Activated CD4-positive, CD25-positive, alpha-beta regulatory T cell treated with anti-CD3 and anti-CD28 coated beads, Interleukin-2, amount 50 U/mL, for 72 hours (primary cell): ENCODE results near the gene OR2A25.
"Not testable (repeated sequence)": the region's sequence is repeated elsewhere in the genome, so short reads cannot be mapped to it uniquely, and the experiment has no call there.

Experiments
- DNase-seq: peaks from one replicate; pipeline ENCODE4 v3.0.0; 2021

Gene OR2A25, protein sequence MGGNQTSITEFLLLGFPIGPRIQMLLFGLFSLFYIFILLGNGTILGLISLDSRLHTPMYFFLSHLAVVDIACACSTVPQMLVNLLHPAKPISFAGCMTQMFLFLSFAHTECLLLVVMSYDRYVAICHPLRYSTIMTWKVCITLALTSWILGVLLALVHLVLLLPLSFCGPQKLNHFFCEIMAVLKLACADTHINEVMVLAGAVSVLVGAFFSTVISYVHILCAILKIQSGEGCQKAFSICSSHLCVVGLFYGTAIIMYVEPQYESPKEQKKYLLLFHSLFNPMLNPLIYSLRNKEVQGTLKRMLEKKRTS

GRCh38 chr7:144069511-144069910 lies at the start of gene OR2A25:
TSS of gene OR2A25 (plus strand) at chr7:144069811. CDS start at chr7:144074220, 4,409 bp downstream.
- DNase-seq, result no peak

DNA sequence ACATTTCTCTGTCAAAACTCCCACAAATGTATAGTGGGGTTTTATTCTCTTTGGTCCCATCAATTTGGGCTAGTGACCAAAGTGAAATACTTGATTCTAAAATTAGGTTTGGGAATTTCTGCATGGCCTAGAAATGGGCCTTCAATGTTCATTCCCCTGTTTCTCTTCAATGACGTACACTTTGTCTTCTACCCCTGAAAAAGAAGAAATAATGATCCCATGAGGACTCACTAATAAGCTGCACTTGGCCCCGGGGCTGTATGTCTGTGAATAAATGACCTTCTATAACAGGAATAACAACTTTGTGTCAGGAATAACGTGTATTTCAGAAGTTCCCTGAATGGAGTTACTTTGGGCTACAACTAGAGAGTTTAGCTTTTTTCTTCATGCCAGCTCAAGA lies 49.3 kb upstream of the OR2A25 start:
- DNase-seq, result no peak

GRCh38 chr7:144022169-144022568 lies 47.4 kb upstream of the OR2A25 start:
- no peak for DNase-seq

GRCh38 chr7:144023171-144023827 lies 46.3 kb upstream of the OR2A25 start:
- no peak for DNase-seq

DNA sequence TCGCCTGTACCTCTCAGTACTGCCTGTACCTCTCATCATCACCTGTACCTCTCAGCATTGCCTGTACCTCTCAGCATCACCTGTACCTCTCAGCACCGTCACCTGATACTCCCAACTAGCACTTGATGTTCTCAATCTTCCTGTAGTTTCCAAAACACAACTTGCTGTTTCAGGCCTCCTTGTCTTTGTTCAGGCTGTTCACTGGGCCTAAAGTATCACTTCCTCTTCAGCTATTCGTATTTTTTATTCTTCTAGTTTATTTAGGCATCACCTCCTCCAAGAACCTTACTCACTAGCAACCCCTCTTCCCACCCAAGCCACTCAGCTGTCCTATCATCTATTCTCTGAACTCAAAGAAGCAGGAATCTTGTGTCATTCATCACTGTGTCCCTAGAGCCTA lies 45.4 kb upstream of the OR2A25 start:
- no peak for DNase-seq

GRCh38 chr7:144026203-144026883 lies 43.3 kb upstream of the OR2A25 start:
- no peak for DNase-seq

DNA sequence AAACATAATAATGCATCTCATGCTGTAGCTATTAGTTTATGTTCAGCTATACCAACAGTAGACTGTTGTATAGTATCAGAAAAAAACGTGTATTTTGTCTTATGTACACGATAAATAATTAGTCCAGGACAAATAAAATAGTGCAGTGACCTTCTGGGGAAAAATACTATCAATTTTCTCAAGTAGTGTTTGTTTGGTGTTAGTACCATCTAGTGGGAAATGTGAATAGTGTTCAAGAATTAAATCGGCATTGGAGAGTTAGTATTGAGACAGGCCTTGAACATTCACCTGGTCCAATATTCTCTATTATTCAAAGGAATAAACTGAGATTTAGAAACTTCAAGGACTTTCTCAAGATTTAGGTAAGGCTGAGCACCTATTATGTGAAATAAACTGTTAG lies 42.5 kb upstream of the OR2A25 start:
- DNase-seq, result no peak

- no peak for DNase-seq
Measured at GRCh38 chr7:144027974-144028373, 41.6 kb upstream of the OR2A25 start.

DNA sequence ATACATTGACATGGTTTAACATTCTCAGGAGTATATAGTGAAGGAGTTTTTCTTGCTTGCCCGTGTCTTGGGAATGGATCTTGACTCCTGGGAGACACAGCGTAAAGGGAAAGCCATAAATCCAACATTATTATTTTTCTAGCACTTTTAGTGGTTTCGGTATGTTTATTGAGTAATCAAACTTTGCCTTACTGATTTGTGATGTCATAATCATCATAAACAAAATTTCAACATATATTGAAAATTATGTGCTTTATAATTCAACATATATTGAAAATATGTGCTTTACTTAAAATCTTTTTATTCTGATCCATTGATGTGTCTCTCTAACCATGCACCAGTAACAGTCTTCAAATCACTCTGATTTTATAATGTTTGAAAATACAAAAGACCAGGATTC lies 41.1 kb upstream of the OR2A25 start:
- DNase-seq, result no peak

DNA sequence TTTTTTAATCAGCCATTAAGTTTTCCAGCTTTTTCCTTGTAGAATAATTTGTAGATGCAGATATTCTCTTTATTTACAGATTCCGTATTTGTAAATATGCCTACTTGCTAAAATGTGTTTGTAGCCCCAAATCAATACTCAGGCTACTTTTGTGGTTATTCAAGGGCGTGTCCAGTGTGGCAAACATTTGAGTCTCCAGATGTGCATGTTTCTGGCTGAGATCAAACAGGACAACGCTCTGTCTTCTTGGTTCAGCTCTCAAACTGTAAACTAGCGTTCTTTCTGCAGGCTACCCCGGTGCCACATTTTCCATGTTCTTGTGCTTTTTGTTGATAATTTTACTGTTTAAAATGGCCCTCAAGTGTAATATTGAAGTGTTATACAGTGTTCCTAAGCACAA lies 37.1 kb upstream of the OR2A25 start:
- no peak for DNase-seq

GRCh38 chr7:144032985-144033709 lies 36.5 kb upstream of the OR2A25 start:
- no peak for DNase-seq

GRCh38 chr7:144035385-144035784 lies 34.2 kb upstream of the OR2A25 start:
- DNase-seq, result no peak

DNA sequence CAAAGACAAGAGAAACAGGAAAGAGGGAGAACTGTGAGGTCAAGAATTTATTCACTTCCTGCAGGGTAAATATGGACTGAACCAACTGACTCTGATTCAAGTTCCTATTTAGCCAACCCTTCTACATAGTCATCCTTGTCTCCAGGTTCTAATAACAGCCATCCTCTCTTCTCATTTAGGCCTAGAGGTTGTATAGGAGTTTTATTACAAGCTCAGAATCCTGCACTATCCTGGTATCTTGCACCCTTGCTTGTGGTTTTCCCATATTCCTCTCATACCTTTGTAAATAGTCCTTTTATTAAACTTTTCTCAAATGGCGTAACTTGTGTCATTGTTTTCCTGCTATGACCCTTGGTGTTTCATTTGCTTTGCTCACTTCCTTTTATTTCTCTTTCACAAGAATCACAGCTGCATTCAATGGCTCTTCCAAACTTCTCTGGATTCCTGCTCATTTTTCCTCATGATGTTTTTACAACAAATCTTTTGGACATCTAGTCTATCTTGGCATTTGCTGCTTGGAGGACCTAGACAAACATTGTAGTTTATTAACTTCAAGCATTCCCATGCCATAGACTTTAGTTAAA lies 33.2 kb upstream of the OR2A25 start:
- no peak for DNase-seq

DNA sequence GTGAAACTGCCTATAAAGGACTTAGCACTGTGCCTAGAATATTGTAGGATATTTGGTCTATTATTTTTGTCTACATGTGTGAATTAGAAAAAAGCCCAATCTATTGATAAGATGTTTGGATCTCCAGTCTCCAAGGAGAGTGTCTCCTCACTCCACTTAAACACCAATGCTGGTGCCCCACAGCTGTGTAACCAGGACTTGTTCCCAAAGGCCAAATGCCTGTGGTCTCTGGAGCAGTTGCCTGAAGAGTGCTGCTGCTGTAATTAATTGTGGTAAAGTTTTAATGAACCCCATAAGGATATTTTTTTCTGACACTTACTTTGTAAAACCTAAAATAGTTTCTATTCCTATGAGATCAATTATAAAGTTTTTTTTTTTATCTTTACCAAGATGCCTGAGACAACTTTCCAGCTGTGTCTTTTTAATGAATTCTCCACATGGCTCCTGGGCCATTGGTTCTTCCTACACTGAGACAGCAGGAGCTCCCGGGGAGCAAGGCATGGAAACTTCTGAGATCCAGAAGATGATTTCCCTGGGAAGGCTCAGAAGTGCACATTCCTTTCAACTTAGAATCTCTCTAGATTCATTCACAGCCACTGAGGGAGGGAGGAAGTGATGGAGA lies 32.1 kb upstream of the OR2A25 start:
- no peak for DNase-seq

GRCh38 chr7:144038887-144039286 lies 30.7 kb upstream of the OR2A25 start:
- DNase-seq, result no peak

GRCh38 chr7:144048648-144049047 lies 21.0 kb upstream of the OR2A25 start, which contains the start of gene OR2A5:
TSS of gene OR2A5 (plus strand) at chr7:144048948. CDS start at chr7:144050402, 1,454 bp downstream.
- DNase-seq, result no peak

DNA sequence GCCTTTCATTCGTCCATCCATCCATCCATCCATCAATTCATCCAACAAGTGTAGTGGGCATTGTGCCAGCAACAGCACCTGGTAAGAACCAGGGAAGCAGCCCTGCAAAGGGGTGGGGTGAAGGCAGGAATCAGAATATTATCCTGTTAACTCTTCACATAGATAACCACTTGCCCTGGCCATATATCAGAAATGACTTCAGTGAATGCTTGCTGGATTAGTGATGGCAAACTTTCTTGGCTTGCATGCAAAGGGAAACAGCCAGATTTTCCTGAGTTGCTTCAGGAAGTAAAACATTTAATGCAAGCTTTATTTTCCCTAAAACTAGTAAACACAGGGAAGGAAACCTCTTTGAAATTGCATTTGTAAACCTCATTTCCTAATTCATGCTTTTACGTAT lies 20.1 kb upstream of the OR2A25 start:
- no peak for DNase-seq

DNA sequence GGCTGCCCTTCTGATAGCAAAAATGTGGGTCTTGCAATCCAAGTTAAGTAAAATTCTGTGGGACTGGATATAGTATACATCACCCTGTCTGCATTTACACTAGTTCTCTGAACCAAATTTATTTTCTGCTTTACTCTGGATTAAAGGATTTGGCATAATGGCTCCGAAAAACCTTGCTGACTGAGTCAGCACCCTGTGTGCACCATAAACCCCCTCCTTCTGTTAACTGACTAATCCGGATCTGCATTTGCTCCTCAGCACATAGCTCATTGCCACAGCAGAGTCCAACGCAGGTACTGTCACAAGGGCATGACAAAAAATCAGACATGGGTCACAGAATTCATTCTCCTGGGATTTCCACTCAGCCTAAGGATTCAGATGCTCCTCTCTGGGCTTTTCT lies 19.5 kb upstream of the OR2A25 start:
- no peak for DNase-seq

DNA sequence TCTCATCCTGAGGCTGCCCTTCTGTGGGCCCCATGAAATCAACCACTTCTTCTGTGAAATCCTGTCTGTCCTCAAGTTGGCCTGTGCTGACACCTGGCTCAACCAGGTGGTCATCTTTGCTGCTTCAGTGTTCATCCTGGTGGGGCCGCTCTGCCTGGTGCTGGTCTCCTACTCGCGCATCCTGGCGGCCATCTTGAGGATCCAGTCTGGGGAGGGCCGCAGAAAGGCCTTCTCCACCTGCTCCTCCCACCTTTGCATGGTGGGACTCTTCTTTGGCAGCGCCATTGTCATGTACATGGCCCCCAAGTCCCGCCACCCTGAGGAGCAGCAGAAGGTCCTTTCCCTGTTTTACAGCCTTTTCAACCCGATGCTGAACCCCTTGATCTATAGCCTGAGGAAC lies 18.7 kb upstream of the OR2A25 start:
- DNase-seq, result not testable (repeated sequence)

GRCh38 chr7:144057954-144058353 lies 11.7 kb upstream of the OR2A25 start:
- no peak for DNase-seq

DNA sequence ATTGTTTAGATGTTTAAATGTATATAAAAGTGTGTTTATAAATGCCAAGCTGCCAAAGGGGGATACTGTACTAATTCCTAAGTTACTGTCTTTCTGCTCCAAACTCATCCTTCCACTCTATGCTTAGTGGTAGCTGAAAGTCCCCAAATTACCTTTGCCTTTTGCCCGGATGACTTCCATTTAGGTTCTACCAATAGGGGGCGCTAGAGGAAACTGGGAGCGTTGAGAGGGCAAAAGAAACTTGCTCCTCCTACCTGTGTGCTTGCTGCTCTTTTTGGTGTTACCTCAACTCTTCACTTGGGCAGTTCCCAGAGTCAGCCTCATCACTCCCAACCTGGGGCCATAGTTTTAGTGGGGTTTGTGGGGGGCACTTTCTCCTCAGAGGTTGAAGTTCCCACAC lies 5.9 kb upstream of the OR2A25 start:
- no peak for DNase-seq

DNA sequence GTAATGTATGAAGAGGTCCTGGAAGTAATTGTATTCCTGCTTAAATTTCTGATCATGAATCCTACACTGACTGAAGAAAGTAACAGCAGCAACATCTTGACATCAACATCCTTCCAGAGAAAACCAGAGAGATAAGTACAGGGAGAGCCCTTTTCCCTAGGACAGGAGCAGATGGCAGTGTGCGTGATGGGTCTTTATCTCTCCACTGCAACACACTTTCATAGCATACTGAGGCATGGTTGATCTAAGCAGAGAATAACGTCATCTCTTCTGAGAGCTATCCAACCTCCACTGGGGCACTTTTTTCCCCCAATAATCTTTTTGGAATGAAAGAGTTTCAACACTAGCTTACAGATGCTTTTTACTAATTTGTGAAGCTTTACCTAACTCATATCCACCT lies 342 bp downstream of the OR2A25 start:
- no peak for DNase-seq

DNA sequence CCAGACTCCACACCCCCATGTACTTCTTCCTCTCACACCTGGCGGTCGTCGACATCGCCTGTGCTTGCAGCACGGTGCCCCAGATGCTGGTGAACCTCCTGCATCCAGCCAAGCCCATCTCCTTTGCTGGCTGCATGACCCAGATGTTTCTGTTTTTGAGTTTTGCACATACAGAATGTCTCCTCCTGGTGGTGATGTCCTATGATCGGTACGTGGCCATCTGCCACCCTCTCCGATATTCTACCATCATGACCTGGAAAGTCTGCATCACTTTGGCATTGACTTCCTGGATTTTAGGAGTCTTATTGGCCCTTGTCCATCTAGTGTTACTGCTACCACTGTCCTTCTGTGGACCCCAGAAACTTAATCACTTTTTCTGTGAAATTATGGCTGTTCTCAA lies 4.8 kb downstream of the OR2A25 start:
- no peak for DNase-seq
